ENCODE measurements around the gene CEP131.

The CEP131 gene

GRCh38 chr17:81221371-81221841 lies 1.4 kb downstream of the CEP131 start:
- DNase-seq, result no peak

- DNase-seq, result no peak
Observed at GRCh38 chr17:81219476-81220180, 3.1 kb downstream of the CEP131 start.

- DNase-seq, result no peak
Observed at GRCh38 chr17:81218991-81219390, 3.8 kb downstream of the CEP131 start.

- DNase-seq, result no peak
Observed at GRCh38 chr17:81218459-81218858, 4.3 kb downstream of the CEP131 start.

- no peak for DNase-seq
Observed at GRCh38 chr17:81217491-81217890, 5.3 kb downstream of the CEP131 start.

- DNase-seq, result no peak
Observed at GRCh38 chr17:81213978-81214377, 8.8 kb downstream of the CEP131 start.

- no peak for DNase-seq
Observed at GRCh38 chr17:81212365-81212764, 10.4 kb downstream of the CEP131 start.

GRCh38 chr17:81210868-81211267 lies 11.9 kb downstream of the CEP131 start:
- no peak for DNase-seq

- DNase-seq, result no peak
Observed at GRCh38 chr17:81210466-81210865, 12.3 kb downstream of the CEP131 start.

- DNase-seq, result no peak
Observed at GRCh38 chr17:81209141-81209540, 13.6 kb downstream of the CEP131 start.

GRCh38 chr17:81208651-81209050 lies 14.1 kb downstream of the CEP131 start:
- no peak for DNase-seq

GRCh38 chr17:81207610-81208581 lies 14.9 kb downstream of the CEP131 start:
- DNase-seq, result no peak

- DNase-seq, result no peak
Observed at GRCh38 chr17:81206657-81207056, 16.1 kb downstream of the CEP131 start.

GRCh38 chr17:81206166-81206565 lies 16.6 kb downstream of the CEP131 start:
- no peak for DNase-seq

- DNase-seq, result no peak
Observed at GRCh38 chr17:81204578-81204977, 18.2 kb downstream of the CEP131 start.

GRCh38 chr17:81203136-81203535 lies 19.6 kb downstream of the CEP131 start:
- no peak for DNase-seq

- DNase-seq, result no peak
Observed at GRCh38 chr17:81202318-81202717, 20.4 kb downstream of the CEP131 start.

- DNase-seq, result peak; percentile 56
Observed at GRCh38 chr17:81200695-81201580, 21.8 kb downstream of the CEP131 start.

GRCh38 chr17:81200201-81200600 lies 22.6 kb downstream of the CEP131 start:
- DNase-seq, result no peak

- DNase-seq, result no peak
Observed at GRCh38 chr17:81199482-81199830, 23.3 kb downstream of the CEP131 start.

GRCh38 chr17:81198826-81199481 lies 23.8 kb downstream of the CEP131 start:
- DNase-seq, result no peak

- DNase-seq, result no peak
Observed at GRCh38 chr17:81197831-81198490, 24.8 kb downstream of the CEP131 start.

All from HCEC 1CT (cell line).